ENCODE data around the gene LPAR3.

The LPAR3 gene

DNA sequence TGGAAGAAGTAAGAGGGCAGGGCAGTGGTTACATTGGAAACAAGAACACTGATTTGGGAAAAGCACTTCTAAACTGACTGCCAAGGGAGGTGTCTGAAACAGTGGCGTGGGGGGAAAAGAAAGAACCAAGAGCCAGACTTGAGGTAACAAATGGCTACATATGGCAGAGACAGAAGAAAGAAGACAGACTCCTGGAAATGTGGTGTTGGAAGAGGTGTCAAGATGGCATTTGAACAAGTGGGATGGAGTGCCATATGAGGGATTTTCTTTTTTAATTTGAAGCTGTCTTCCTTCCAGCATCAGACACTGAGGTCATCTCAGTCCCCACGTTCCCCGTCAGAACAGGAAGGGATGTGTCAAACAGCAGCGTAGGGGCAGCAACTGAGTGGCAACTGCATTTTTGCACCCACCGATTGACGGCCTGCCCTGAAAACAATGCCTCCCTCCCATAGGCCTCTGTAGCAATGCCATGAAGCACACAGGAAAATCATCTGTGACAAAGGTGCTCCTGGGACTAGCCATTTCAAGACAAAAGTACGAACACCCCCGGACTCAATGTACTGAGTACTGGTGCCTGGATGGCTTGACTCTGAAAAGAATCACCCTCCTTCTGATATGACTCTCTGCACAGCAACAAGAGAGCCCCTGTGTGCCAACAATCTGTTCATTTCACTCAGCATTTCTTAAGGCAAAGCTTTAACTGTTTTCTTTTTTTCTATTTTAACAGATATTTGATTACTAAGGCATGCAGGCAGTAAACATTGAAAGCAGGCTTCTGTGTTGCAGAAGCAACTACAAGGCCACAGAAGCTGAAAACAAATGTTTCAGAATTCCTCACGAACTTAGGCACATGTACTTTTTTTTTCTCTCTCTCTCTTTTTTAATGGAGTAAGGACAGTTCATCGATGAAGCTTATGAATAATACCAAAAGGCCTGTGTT lies 37.0 kb downstream of the LPAR3 start:
- no peak for DNase-seq

DNA sequence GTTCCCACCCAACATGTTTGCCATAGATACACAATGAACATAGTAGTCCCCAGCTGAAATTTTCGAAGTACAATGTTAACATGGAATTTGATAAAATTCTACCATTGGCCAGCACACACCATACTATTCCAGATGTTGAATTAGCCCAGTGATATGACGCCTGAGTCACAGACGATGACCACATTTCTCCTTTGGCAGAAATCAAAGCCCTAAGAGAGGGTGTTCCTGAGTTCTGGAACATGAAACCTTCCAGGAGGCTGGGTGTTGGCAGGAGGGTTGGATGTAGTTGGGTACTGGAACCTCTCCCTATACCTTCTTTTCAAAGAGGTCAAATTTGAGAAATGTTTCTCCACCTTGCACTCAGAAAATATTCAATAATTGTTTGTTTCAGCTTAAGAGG lies 37.8 kb downstream of the LPAR3 start:
- no peak for DNase-seq

DNA sequence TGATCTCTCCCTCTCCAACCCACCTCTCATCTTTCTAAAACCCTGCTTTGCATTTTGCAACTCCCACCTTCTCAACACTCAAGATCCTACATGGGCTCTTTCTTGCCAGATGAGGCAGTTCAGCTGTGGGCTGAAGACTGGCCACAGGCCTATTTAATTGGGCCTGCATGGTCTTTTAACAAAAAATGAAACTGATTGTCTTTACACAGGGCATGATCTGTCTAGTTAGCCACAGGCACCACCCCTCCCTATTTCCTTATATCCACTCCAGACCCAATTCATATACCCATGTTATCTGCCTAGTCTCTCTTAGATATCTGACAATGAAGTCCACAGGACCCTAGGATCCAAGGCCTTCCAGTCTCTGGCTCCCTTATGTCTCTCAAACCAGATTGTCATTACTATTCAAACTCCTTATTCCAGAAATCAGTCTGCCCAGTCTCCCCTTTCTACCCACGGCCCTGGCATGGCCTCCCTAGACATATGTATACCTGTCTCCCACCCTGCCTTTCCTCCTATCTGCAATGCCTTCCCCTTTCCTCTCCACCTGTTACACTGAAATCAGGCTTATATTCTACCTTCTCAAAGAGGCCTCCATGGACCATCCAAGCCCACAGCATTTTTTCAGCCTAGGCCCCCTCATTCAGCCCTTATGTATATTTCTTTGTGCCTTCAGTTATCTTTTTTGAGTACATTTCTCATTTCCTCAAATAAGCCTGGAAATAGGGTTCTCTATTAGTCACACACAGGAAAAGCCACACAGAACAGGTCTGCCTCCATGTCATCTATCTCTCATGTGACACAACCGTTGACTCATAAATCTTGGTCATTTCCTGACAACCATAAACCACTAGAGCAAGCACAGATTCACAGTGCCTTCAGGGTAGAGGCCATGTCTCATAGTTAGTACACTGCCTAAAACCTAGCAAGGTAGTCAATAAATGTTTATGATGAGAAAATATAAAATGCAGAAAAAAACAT lies 39.0 kb downstream of the LPAR3 start:
- no peak for DNase-seq

DNA sequence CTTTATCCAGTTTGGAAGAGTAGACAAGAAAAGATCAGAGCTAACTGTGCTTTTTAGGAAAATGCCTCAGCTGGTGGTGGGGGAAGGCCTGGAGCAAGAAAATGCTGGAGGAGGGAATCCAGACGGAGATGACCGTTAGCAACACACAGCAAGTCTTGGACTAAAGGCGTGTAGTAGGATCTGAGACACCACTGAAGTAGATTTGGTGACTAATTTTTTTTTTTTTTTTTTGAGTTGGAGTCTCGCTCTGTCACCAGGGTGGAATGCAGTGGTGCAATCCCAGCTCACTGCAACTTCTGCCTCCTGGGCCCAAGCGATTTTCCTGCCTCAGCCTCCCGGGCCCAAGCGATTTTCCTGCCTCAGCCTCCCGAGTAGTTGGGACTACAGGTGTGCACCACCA lies 41.2 kb downstream of the LPAR3 start:
- DNase-seq, result no peak

DNA sequence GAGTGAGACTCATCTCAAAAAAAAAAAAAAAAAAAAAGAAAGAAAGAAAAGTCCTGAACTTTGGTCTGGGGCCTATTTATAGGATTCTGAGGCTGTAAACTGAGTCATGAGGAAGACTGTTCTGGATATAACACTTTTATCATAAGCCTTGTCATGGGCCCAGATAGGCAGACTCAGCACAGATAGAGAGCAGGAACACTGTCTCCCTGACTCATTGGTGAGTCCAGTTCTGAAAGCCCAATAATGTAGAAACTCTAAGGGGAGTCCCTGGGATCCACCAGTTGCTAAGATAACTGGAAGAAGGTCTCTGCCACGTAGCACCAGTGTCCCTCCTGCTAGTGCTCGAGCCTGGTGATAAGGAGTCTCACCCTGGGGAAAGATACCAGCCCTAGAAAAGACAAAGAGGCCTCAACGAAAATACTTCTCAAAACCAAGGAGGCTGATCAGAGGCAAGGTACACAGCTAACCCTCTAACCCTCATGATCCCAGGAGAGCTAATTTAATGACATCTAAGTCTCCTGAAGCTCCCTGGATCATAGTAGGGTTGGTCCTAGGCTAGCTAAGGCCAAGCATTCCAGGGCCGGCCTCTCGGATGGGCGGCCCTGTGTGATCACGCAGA lies 43.5 kb downstream of the LPAR3 start:
- no peak for DNase-seq

DNA sequence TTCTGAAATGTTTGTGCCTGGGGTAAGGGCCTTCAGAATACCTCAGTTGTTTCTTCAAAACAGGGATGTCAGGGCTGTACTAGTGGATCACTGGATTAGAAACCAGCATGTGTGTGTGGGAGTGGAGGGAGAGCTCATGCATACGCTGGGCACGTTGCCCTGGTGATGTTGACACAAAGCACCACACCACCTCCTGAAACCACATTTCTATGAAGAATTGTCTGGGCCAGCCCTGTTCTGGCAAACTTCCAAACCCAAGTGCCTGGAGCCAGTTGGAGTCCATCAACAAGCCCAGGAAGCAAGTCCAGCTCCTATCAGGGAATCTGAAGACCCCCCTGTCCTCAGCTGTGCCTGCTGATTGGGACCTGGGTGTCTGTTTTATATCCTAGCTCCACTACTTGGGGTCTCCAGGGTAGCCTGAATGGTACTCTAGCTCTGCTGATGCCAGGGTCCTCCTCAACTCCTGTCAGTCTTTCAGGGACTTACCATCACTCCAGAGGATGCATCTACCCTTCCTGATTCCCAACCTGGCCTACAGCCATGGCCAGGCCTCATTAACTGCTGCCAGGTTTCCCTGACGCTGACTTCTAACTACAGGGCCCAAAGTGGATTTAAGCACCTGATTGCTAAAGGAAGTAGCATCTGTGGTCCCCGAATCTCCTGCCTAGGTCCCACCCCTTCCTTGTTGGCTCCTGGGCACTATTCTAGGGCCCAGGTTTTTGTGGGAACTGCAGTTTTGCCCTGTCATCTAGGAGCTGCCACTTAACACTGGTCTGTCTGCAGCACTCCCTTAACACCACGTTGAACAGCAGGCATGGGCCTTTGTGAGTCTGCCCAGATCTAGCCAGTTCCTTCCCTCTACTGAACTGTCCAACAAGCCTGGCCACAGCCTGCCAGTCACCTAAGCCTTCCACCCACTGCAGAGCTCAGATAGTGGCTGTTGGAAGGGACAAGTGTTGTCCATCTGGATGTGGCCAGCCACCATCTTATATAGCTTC lies 45.5 kb downstream of the LPAR3 start:
- DNase-seq, result peak; percentile 65

DNA sequence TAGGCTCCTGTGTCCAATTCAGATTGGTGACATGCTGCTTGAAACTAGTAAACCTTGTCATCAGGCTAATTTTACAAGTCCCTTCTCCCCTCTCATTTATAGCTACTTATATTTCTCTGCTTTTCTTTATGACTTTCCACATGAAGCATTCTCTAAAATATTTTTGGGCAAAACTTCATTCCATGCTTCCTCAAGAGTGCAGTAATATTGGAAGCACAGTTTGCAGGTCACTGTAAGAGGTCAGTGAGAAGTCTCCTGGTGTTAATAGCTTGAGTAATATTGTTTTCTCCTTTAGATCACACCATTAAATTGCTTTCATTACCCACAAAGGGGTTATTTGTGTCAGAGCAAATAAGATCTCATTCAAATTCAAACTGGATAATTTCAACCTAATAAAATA lies 46.6 kb downstream of the LPAR3 start:
- DNase-seq, result no peak

DNA sequence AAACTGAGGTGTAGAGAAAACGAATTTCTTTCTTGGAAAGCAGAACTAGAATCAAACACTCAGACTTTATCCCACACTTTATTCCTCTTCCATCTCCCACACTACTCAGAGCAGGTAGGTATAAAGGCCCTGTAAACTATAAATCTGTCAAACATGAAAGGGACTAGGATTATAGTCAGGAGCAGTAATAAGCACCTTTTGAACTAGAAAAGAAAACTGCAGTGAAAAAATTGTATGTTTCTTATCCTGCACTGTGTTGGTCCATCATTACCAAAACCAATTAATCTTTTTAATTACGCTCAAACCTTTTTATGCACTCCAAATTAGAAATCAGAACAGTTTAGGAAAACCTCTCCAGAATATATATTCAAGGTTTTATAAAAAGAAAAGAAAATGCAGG lies 47.6 kb downstream of the LPAR3 start:
- no peak for DNase-seq

DNA sequence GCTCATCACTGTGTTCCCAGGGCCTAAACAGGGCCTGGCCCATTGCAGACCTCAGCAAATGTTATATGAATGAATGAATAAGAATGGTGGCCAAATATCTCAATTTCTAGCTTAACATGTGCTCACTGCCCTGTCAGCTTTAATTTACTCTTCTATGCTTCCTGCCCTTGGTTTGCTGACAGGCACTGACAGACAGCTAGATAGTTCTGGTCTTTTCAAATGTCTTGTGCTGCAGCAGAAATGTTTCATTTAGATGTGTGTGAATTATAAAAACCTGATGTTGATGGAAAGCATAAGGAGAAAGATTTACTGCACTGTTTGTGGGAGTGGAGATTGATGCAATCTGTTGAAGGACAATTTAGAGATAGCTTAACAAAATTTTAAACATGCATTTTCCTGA lies 48.9 kb downstream of the LPAR3 start:
- DNase-seq, result no peak

DNA sequence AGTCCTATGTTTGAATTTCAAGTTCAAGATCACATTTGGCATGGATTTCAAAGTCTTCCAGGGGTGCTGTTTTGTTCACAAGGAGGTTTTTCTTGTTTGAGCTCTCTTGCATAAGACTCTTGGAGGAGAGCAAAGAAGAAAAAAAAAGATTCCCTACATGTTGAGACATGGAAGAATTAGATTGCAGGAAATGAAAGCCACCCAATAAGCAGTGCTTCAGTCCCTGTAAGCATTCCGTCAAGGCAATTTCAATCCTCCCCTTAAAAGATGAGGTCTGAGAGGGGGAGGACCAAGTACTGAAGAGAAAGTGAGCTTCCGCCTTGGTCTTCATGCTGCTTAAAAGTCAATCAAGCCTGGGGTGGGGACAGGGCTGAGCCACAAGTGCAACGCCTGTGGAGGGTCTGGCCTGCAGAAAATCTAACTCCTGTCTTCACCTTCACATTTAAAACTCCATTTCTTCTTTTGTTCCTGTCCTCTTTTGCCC lies 50.2 kb downstream of the LPAR3 start:
- no peak for DNase-seq

DNA sequence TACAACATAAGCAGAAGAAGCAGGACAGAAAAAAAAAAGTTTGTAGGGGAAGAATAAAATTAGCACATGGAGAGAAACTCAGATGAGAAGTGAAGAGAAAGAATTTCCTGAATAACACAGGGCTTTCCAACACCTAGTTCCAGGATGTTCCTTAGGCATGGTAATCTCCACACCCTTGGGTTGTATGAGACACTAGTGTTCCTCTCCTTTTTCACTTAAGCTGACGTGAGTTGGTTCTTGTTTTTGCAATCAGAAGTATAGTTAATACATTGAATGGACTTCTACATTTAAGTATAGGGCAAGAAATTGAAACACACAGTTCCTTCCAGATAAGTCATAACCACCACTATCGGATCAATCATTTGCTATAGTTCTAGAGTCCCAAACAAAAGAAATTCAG lies 51.0 kb downstream of the LPAR3 start:
- no peak for DNase-seq

DNA sequence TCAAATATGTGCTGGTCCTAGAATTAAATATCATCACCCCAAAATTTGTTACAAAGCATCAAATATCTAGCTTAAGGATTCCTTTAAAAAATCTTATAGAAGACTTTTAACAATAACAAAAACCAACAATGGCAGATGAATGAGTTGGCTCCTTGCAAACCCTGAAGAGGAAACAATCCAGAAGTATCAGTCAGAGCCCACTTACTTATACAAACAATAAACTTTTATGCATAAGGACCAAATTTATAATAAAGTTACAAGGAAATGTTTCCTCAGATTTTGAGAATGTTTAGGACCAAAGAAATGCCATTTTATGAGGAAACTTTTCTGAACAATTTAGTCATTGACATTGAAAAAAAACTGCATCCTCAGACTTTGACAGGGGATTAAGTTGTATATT lies 52.7 kb downstream of the LPAR3 start:
- DNase-seq, result no peak

DNA sequence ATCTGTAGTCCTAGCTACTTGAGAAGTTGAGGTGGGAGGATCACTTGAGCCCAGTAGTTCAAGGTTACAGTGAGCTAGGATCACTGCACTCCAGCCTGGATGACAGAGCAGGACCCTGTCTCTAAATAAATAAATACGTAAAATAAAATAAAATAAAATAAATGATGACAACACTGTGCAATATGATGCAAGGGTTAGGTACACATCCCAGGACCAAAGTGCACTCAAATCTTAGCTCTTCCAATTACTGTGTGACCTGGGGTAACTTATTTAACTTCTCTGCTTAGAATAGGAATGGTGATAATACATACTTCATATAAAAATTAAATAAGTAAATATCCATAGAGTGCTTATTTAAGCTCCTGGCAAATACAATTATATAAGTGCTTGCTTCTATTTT lies 53.5 kb downstream of the LPAR3 start:
- DNase-seq, result no peak

DNA sequence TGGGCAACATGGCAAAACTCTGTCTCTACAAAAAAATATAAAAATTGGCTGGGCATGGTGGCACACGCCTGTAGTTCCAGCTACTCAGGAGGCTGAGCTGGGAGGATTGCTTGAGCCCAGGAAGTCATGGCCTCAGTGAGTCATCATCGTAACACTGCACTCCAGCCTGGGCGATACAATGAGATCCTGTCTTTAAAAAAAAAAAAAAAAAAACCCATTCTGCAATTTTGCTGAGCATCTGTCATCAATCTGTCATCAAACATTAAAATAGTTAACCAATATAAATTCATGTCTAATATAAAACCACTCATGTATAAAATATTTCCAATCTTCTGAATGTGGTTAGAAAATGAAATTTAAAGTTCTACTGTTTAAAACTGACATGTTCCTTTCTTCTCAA lies 56.9 kb downstream of the LPAR3 start:
- DNase-seq, result no peak

DNA sequence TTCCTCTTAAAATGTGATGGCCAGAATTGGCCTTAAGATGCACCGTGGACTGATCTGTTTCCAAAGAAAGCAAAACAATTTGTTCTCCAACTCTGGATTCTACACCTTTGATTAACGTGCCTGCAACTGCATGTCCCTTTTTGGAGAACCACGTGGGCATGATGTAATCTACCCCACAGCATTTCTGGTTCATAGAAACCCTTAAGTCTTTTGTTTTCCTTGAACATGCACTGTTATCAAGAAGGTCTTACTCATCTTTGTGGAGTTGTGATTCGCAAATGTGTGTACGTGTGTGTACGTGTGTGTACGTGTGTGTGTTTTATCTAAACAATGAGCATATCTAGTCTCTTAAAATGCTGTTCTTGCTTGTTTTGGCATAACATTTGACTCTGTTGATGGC lies 57.8 kb downstream of the LPAR3 start:
- no peak for DNase-seq

DNA sequence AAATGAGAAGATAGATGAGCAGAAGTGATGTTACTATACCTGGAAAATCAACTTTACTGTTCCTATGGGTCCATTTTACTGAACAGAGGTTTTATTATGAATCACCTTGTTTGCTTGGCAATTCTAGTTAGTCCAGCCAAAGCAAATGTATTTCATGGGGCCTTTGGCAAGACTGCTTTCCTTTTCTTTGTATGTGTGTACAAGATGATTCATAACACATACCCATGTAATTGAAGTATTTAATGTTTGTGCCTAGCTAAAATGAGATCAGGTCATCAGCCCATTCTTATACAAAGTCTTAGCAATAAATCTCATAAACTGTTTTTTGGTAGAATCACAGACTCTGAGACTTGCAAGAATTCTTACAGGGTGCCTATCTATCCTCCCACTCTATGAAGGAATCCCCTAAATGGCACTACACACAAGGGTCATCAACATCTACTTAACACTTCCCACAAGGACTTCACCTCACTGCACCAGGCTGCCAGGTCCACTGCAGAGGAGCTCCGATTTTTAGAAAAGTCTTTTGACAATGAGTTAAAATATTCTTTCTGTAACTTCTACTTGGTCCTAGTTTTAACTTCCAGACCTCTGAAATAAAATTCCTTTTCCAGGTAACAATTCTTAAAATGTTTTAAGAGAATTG lies 58.5 kb downstream of the LPAR3 start:
- DNase-seq, result no peak

DNA sequence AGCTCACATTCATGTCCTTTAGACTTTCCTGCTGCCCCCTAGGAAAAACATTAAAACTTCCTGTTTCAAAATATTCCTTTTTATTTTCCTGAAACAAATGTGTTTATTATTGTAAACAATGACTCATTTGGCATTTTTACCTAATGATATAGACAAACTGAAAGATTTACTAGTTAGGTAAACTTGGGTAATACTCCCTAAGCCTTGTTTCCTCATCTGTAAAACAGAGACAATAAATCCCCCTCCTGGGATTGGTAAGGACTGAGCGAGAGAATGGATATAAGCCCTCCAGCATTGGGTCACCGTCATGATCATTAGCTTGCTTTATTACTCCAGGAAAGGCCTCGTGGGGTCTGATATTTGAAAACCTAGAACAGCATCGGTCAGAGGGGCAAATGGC lies 59.8 kb downstream of the LPAR3 start:
- DNase-seq, result no peak

DNA sequence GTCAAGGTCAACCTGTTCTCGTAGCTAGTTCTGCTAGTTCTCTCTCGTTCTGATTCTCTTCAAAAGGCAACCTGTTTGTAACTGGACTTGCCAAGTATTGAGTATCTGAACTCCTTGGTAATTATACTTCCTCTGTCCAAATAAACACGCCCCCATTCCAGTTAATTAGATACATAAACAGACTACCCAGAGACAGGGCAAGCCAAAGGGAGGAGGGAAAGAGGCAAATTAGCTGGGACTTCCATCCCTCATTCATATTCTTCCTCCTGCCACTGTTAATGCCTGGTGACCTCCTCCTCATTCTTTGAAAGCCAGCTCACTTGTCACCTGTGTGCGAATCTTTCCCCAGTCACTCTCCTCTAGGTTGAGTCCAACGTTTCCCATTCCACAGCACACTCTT lies 62.9 kb downstream of the LPAR3 start:
- DNase-seq, result no peak

DNA sequence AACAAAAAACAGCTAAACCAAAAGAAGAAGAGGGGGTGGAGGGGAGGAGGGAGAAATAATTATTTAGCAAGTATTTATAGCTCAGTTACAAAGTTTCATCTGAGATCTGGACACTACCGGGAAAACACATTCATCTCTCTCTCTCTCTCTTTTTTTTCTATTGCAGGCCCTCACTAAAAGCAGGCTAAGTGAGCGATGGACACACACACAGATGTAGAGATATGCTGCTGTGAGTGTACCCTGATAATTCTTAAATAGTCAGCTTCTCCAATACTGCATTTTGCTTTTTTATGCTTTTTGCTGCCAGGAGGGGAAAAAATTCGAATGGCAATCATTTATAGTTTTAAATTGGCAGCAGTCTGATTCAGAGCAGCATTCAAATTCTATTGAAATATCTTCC lies 65.0 kb downstream of the LPAR3 start:
- DNase-seq, result no peak

DNA sequence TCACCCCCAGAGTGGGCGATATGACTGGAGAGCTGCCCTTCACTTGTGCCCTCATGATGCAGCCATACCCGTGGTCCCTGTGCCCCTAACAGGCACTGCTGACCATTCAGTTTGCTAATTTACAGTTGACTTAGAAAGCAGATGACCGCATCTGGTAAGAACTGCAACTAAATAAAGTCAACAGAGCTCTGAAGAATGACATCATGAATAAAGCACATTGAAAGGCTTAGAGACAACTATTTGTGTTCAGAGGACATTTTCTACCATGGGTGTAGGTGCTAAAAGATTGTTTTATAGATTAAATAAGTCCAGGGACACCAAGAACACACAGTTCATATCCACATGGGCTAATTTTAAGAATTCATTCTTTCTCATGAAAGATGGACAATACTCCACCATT lies 65.5 kb downstream of the LPAR3 start:
- no peak for DNase-seq

DNA sequence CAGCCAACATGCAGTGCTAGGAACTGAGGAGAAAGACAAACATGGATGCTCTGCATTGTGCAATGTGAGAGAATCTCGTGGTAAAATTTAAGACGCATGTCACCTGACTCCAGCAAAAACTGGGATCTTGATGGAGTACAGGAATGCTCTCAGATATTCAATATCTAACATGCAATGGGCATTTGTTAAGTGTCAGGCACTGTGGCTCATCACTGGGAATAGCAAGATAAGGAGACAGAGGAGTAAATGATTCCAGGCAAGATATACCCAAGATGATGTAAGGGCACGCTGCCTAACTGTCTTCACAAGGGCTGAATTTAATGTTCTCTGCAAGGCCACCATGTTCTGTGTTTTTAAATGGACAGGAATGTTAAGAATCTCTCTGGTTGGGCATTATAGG lies 67.8 kb downstream of the LPAR3 start:
- DNase-seq, result no peak
